H1 (cell line): ENCODE measurements around the gene GRM7. TPM values are rescaled to one million over a fixed set of nuclear protein-coding genes. Genes with fewer than 3 reads are reported as not detected.

Experiments
- JUN ChIP-seq: IDR thresholded peaks from 2 replicates; pipeline ENCODE4 v1.6.1; 2011; ENCODE audit warnings: low read depth, mild to moderate bottlenecking, improper control_type of control experiment, low read length
- KDM4A ChIP-seq: IDR thresholded peaks from one replicate; pipeline ENCODE4 v1.7.1; 2012; ENCODE audit warnings: low read depth, mild to moderate bottlenecking, moderate library complexity, low read length, inconsistent platforms; ENCODE audit not compliant: severe bottlenecking
- ZNF274 ChIP-seq: IDR thresholded peaks from 2 replicates; pipeline ENCODE4 v1.7.0; 2012; ENCODE audit warnings: low read length, borderline replicate concordance; ENCODE audit errors: extremely low read depth
- polyA plus RNA-seq, 7 experiments: library from polyadenylated mRNA; depleted of rRNA in 3 of 7; stranded (reverse) in 5 of 7; unstranded in 2 of 7; fragments of >200 nt in 5 of 7; fragments of 200-250 nt in 2 of 7; gene quantifications; 1 replicate in 5 of 7; 2 replicates in 1 of 7; 4 replicates in 1 of 7; pipeline versions ENCODE4 v1.2.1 to v1.2.3, GENCODE V29; 2011 to 2013; ENCODE audit warnings: missing spikeins in 2 of 7, mixed read lengths in 2 of 7
- total RNA-seq: library from RNA; stranded (reverse); fragmentation: NEBNext Ultra II Directional; extraction: Animal tissue kit (Norgen Biotek cat#: 25700); gene quantifications from 2 replicates; pipeline ENCODE4 v1.2.1, GENCODE V29; 2021
- TF ChIP-seq, protein P1 (sequence below): IDR thresholded peaks from 2 replicates; pipeline ENCODE4 v1.6.1; 2011; ENCODE audit warnings: low read depth, mild to moderate bottlenecking, low read length; ENCODE audit not compliant: insufficient read depth

GRM7 gene
- total and polyA plus RNA-seq, 2 of the 8 experiments (the other 6 are each of a cell fraction or from before 2014, with no cell fraction given) = 0.17 to 0.24 TPM

DNA sequence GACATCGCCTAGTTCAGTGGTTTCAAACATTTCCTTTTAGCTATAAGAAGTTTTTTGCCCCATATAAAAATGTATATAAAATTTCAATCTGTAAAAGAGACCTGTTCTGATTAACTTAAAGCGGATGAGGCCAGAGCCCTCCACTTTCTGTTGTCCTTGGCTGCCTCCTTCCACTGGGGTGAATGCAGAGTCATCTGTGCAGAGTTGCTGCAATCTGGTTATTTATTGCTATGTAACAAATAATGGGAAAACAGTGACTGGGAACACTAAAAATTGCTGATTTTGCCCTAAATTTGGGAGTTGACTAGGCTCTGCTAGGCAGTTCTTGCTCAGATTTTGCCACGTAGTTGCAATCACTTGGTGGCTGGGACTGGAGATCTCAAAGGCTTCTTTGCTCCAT, 637.8 kb downstream of the GRM7 start (continued):
- TF ChIP-seq JUN (no peak), KDM4A (no peak), ZNF274 (no peak)
- TF ChIP-seq, protein P1, sequence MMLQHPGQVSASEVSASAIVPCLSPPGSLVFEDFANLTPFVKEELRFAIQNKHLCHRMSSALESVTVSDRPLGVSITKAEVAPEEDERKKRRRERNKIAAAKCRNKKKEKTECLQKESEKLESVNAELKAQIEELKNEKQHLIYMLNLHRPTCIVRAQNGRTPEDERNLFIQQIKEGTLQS = no peak
